Measurements from ENCODE around the gene FAM181A. TPM values are rescaled to one million over a fixed set of nuclear protein-coding genes. Genes with fewer than 3 reads are reported as not detected.

FAM181A gene
- total and polyA plus RNA-seq, 9 of the 15 experiments (the other 6 are each of a cell fraction or from before 2014, with no cell fraction given): not detected

DNA sequence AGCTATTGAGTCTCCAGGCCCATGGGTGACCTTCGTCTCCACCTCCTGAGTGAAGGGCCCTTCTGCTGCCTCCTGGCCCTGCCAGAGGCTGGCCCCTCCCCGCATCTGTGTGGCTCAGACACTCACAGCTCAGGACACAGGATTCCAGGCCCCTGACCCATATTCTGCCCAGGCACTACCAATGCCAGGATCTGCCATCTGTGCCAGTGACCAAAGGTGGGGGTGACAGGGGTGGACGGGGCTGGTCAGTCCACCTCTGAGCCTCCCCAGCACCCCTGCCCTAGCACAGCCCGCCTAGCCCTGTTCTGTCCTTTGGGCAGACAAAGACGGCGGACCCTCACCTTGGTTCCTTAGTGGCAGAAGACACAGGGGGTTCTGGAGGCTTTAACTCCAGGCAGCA, 46.5 kb downstream of the FAM181A start:
- Histone ChIP-seq H3K4me3 (no peak overlapping the region), H3K27ac (ENCODE audit: extremely low read depth, low read depth, low read length) (no peak overlapping the region), H4K20me1 (replicated peaks; ENCODE audit: control insufficient read depth, insufficient read depth, low read length) (no peaks in the 10 kb centered on the region), H3K9ac (ENCODE audit: insufficient read depth in 1 of 2, low read depth in 2 of 2, low read length in 2 of 2) (no peak overlapping the region), H3K79me2 (ENCODE audit: control insufficient read depth, insufficient read depth, low read length) (no peaks in the 10 kb centered on the region), H2AFZ (ENCODE audit: low read depth, low read length) (no peak overlapping the region), H3K36me3 (ENCODE audit: control insufficient read depth, insufficient read depth, low read length) (no peaks in the 10 kb centered on the region), H3K27me3 (ENCODE audit: control insufficient read depth in 2 of 2, insufficient read depth in 2 of 2, low read length in 2 of 2) (peaks cover 0 to 49% of the 10 kb centered on the region in 2 experiments; a peak in 2 of 5 replicates), H3K9me3 (replicated peaks; ENCODE audit: control insufficient read depth, insufficient read depth, low read depth, low read length) (no peaks in the 10 kb centered on the region), H3K9me1 (ENCODE audit: control insufficient read depth, insufficient read depth, low read length) (no peaks in the 10 kb centered on the region), H3K4me2 (ENCODE audit: insufficient read depth, low read length) (no peak overlapping the region), H3K4me1 (replicated peaks in 1 of 2; ENCODE audit: control insufficient read depth in 2 of 2, insufficient read depth in 2 of 2, low read length in 2 of 2) (no peaks in the 10 kb centered on the region; a peak in 1 of 5 replicates)
- WGBS (ENCODE audit: insufficient coverage, low coverage, missing lambda C conversion rate): 0% methylated on average over 3 of the region's 6 CpGs
- DNase-seq (ENCODE audit: extremely low read depth in 1 of 4, low spot score in 3 of 4) (no peak), FAIRE-seq (no peak), ATAC-seq (no peak)
- intact Hi-C loops (cut with micrococcal nuclease): no loop called here
- POLR2A ChIA-PET: interaction anchor here (0.6 to 0.7 kb wide), 2 partner anchors 46 to 952 kb away, joined by 3 read pairs; no protein-coding TSS in a partner anchor
- BruUV-seq (replicated peaks): no TSS peak
- CTCF ChIA-PET (ENCODE audit: low intra/inter-chr PET ratio): no interaction called here
- in situ Hi-C loops (cut with MboI): no loop called here
- no peak for TF ChIP-seq ZNF695 (CRISPR knock-in tag; IDR thresholded peaks at IDR 0.05)
- no peak for TF ChIP-seq E2F8 (IDR thresholded peaks at IDR 0.05; ENCODE audit: low read depth, partially characterized antibody)
- TF ChIP-seq SMAD2 (IDR thresholded peaks at IDR 0.05; ENCODE audit: low read depth, low read length): no peak
- no peak for TF ChIP-seq ZNF124 (CRISPR knock-in tag; IDR thresholded peaks at IDR 0.05)
- TF ChIP-seq KDM1A (IDR thresholded peaks at IDR 0.05): no peak
- TF ChIP-seq ETV5 (CRISPR knock-in tag; IDR thresholded peaks at IDR 0.05; ENCODE audit: low read depth): no peak
- TF ChIP-seq KDM2B (CRISPR knock-in tag; IDR thresholded peaks at IDR 0.05): no peak
- TF ChIP-seq, protein P1, sequence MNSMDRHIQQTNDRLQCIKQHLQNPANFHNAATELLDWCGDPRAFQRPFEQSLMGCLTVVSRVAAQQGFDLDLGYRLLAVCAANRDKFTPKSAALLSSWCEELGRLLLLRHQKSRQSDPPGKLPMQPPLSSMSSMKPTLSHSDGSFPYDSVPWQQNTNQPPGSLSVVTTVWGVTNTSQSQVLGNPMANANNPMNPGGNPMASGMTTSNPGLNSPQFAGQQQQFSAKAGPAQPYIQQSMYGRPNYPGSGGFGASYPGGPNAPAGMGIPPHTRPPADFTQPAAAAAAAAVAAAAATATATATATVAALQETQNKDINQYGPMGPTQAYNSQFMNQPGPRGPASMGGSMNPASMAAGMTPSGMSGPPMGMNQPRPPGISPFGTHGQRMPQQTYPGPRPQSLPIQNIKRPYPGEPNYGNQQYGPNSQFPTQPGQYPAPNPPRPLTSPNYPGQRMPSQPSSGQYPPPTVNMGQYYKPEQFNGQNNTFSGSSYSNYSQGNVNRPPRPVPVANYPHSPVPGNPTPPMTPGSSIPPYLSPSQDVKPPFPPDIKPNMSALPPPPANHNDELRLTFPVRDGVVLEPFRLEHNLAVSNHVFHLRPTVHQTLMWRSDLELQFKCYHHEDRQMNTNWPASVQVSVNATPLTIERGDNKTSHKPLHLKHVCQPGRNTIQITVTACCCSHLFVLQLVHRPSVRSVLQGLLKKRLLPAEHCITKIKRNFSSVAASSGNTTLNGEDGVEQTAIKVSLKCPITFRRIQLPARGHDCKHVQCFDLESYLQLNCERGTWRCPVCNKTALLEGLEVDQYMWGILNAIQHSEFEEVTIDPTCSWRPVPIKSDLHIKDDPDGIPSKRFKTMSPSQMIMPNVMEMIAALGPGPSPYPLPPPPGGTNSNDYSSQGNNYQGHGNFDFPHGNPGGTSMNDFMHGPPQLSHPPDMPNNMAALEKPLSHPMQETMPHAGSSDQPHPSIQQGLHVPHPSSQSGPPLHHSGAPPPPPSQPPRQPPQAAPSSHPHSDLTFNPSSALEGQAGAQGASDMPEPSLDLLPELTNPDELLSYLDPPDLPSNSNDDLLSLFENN (IDR thresholded peaks at IDR 0.05; ENCODE audit: low read depth in 2 of 2, low read length in 2 of 2): no peak
- TF ChIP-seq NFXL1 (CRISPR knock-in tag; IDR thresholded peaks at IDR 0.05): no peak
- TF ChIP-seq ZNF780A (CRISPR knock-in tag; IDR thresholded peaks at IDR 0.05): no peak
- TF ChIP-seq ZKSCAN8 (CRISPR knock-in tag; IDR thresholded peaks at IDR 0.05): no peak
- no peak for TF ChIP-seq TAF9B (IDR thresholded peaks at IDR 0.05; ENCODE audit: partially characterized antibody)
- TF ChIP-seq ELF2 (CRISPR knock-in tag; IDR thresholded peaks at IDR 0.05): no peak
- TF ChIP-seq MYC (IDR thresholded peaks at IDR 0.05; ENCODE audit: low read depth, low read length): no peak
- TF ChIP-seq MYC (CRISPR knock-in tag; IDR thresholded peaks at IDR 0.05; ENCODE audit: borderline replicate concordance, low read depth): no peak
- no peak for TF ChIP-seq SMARCA4 (IDR thresholded peaks at IDR 0.05)
- TF ChIP-seq ZBTB43 (CRISPR knock-in tag; IDR thresholded peaks at IDR 0.05): no peak
- no peak for TF ChIP-seq ZNF232 (CRISPR knock-in tag; IDR thresholded peaks at IDR 0.05)
